Lower leg skin (tissue), 4 donors: ENCODE results near the gene SKAP1. TPM values are rescaled to one million over a fixed set of nuclear protein-coding genes. Genes with fewer than 3 reads are reported as not detected.

Experiments used
- DNase-seq, 2 donors: peaks; one replicate each; pipeline ENCODE4 v3.0.0-alpha.2; 2019; ENCODE audit warnings: low spot score in 2 of 2
- H3K4me3 ChIP-seq: fragments of 200-600 bp; sonication (generic); 2 replicates; pipeline ENCODE4 v1.5.1; 2017; ENCODE audit warnings: mild to moderate bottlenecking, low read depth; ENCODE audit not compliant: poor library complexity, severe bottlenecking
- POLR2A ChIP-seq, 2 donors: fragments of 450-650 bp; IDR thresholded peaks; one replicate each; pipeline ENCODE4 v1.6.1; 2016 to 2017; ENCODE audit warnings: antibody characterized with exemption in 2 of 2, mild to moderate bottlenecking in 1 of 2, moderate library complexity in 1 of 2
- WGBS, 2 donors: methylation state at CpG; one replicate each; pipeline ENCODE4 v1.1.5; 2018; 5-methylcytosine and 5-hydroxymethylcytosine counted together
- intact Hi-C: fragments of 100-400 bp; cut with DNase I; formaldehyde crosslinking; loops from one replicate; pipeline ENCODE4 v1.15.0; 2023; ENCODE audit warnings: low total_unique reads
- total RNA-seq, 4 donors: library from RNA; depleted of rRNA; stranded (reverse); fragments of >200 nt; gene quantifications; one replicate each; pipeline ENCODE4 v1.1.0, GENCODE V29; 2016
- TF ChIP-seq, protein P1 (sequence below), 3 donors: fragments of 450-650 bp; IDR thresholded peaks; one replicate each; pipeline ENCODE4 v1.5.1; 2016; ENCODE audit warnings: antibody characterized with exemption in 3 of 3, mild to moderate bottlenecking in 3 of 3, moderate library complexity in 2 of 3

Gene SKAP1
- total RNA-seq, 4 donors from 2014 or later, result 0.99 to 1.2 TPM; not detected in 2

DNA sequence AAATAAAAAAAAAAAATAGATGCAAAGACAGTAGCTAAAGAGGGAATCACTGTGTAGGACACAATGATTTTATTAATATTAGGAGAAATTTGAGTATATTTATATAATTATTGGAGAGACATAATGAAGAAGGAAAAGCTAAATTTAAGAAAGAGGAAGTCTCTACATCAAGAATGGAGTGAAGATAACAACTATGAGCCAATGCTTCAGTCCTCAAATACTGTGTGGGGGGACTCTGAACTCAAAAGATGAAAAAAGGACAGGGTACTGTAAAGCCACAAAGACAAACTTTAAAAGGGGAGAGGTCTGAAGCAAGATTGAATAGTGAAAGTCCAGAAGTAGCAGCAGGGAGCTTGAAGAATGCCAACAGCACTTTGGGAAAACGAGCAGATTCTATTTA is 44.7 kb downstream of the SKAP1 start:
- TF ChIP-seq, protein P1, sequence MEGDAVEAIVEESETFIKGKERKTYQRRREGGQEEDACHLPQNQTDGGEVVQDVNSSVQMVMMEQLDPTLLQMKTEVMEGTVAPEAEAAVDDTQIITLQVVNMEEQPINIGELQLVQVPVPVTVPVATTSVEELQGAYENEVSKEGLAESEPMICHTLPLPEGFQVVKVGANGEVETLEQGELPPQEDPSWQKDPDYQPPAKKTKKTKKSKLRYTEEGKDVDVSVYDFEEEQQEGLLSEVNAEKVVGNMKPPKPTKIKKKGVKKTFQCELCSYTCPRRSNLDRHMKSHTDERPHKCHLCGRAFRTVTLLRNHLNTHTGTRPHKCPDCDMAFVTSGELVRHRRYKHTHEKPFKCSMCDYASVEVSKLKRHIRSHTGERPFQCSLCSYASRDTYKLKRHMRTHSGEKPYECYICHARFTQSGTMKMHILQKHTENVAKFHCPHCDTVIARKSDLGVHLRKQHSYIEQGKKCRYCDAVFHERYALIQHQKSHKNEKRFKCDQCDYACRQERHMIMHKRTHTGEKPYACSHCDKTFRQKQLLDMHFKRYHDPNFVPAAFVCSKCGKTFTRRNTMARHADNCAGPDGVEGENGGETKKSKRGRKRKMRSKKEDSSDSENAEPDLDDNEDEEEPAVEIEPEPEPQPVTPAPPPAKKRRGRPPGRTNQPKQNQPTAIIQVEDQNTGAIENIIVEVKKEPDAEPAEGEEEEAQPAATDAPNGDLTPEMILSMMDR (IDR thresholded peaks at IDR 0.05), result no peak
- no peak for TF ChIP-seq POLR2A (IDR thresholded peaks at IDR 0.05)
- no peak overlapping the region for H3K4me3 ChIP-seq
- WGBS, 2 donors, result 68 to 81% methylated on average over 1 of the region's 1 CpG
- no peak for DNase-seq
- intact Hi-C loops, result no loop called here

DNA sequence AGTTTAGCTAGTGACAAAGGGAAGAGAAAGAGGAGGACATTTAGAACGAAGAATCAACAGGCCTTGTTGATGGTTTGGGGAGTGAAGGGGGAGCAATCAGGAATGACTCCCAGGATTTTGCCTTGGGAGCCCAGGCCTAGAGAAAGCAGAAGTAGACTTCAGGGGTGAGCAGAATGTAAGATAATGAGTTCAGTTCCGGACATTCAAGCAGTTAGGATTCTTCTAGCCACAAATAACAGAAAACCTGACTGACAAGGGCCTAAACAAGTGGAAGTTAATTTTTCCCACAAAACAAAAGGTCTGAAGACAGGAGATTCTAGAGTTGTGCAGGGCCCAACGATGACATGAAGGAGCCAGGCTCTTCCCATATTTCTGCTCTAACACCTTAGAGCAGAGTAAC is 45.9 kb downstream of the SKAP1 start:
- WGBS, 2 donors, result 93 to 97% methylated on average over 3 of the region's 3 CpGs
- H3K4me3 ChIP-seq, result no peak overlapping the region
- intact Hi-C loops, result no loop called here
- DNase-seq, result no peak
- TF ChIP-seq, protein P1 (IDR thresholded peaks at IDR 0.05), result no peak
- no peak for TF ChIP-seq POLR2A (IDR thresholded peaks at IDR 0.05)

DNA sequence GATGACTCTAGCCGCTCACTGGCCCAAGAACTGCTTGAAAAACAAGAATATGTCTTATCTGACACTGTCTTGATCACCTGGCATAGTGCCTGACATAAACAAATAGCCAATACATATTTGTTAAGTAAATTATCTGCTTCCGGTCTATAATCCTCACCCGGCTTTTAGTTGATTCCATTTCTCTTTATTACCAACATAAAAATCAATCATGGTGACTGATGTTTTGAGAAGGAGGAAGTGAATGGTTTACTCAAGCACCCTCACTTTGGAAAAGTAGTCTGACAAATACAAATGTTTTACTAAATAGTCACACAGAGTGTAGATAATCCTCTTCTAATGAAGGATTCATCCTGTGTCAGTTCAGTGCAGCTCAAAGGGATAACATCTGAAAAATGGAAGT is 47.0 kb downstream of the SKAP1 start:
- H3K4me3 ChIP-seq, result no peak overlapping the region
- no peak for DNase-seq
- WGBS, 2 donors, result 91 to 93% methylated on average over 3 of the region's 3 CpGs
- TF ChIP-seq, protein P1 (IDR thresholded peaks at IDR 0.05), result no peak
- no peak for TF ChIP-seq POLR2A (IDR thresholded peaks at IDR 0.05)
- intact Hi-C loops, result no loop called here

DNA sequence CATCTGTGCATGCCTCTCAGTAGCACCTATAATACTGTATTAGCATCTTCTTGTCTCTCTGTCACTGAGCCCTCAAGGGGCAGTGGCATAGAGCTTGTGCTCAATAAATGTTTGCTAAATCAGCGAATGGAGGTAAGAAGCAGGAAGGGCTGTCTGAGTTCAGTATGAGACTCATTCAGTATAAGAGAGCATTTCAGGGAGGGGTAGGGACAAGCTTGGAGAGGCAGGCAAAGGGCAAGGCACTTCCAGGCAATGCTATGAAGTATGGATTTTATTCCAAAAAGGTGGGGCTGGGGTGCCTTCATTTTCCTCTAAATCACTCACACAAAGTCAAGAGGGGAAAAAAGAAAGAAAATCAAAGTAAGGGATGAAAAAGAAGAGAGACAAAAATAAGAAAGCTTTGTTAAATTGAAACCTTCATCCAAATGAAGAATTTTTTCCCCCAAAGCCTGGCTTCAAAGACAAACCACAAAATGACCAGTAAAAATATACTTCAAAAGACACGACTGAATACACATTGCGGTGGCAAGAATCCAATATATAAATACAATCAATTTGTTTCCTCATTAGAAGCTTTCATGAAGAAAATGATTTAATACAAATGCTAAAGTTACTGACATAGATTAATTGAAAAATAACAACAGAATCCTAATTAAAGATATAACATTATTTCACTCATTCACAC is 51.2 kb downstream of the SKAP1 start:
- H3K4me3 ChIP-seq, result no peak overlapping the region
- TF ChIP-seq, protein P1 (IDR thresholded peaks at IDR 0.05), result no peak
- no peak for TF ChIP-seq POLR2A (IDR thresholded peaks at IDR 0.05)
- DNase-seq, result no peak
- intact Hi-C loops, result no loop called here
- 67 to 70% methylated on average over 3 of the region's 3 CpGs for WGBS, 2 donors

DNA sequence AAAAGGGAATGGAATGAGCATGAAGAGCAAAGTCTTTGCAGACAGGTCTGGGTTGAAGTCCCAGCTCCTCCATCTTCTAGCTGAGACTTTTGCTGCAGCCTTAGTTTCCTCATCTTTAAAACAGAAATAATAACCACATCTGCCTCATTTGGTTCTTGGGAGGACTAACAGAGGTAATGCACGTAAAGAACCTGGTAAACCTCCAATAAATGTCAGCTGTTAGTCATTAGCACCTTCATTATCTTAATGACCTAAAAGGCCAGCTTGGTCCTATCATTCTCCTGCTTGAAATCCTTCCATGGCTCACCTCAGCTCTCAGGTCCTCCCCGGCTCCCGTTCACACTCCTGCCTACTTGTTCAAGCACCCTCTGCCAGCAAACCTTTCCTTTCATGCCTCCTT is 51.8 kb downstream of the SKAP1 start:
- WGBS, 2 donors, result 71 to 72% methylated on average over 3 of the region's 3 CpGs
- DNase-seq, result no peak
- TF ChIP-seq, protein P1 (IDR thresholded peaks at IDR 0.05), result no peak
- TF ChIP-seq POLR2A (IDR thresholded peaks at IDR 0.05), result no peak
- no peak overlapping the region for H3K4me3 ChIP-seq
- intact Hi-C loops, result no loop called here
